NB4 (cell line): ENCODE measurements around the gene TXLNA.

Experiments
- MYC ChIP-seq: IDR thresholded peaks from 2 replicates; pipeline ENCODE4 v1.6.1; 2011; ENCODE audit warnings: low read depth, low read length
- POLR2A ChIP-seq: IDR thresholded peaks from 2 replicates; pipeline ENCODE4 v1.6.1; 2011; ENCODE audit warnings: mild to moderate bottlenecking; ENCODE audit not compliant: insufficient read length; ENCODE audit errors: extremely low read depth
- TF ChIP-seq, protein P1 (sequence below): IDR thresholded peaks from one replicate; pipeline ENCODE4 v1.5.1; 2012; ENCODE audit warnings: low read depth, low read length
- TF ChIP-seq, protein P2 (sequence below): IDR thresholded peaks from 2 replicates; pipeline ENCODE4 v1.6.1; 2011; ENCODE audit warnings: low read depth, low read length

DNA sequence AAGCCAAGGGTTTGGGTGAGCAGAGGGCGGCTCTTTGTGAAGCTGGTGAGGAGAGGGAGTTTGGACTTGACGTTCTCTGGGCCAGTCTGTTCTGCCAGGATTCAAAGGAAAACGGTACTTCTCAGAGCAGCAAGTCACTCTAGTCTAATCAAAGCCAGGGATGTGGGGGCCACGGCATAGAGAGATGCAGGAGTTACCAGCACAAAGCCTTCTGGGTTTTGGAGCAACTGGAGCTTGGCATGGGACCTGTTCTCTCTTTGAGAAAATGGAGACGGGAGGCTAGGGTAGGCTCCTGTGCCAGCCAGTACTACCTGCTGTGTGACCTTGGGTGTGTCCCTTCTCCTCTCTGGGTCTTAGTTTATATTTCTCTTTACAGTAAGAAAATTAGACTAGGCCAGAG is 2.1 kb downstream of the TXLNA start:
- TF ChIP-seq, protein P1, sequence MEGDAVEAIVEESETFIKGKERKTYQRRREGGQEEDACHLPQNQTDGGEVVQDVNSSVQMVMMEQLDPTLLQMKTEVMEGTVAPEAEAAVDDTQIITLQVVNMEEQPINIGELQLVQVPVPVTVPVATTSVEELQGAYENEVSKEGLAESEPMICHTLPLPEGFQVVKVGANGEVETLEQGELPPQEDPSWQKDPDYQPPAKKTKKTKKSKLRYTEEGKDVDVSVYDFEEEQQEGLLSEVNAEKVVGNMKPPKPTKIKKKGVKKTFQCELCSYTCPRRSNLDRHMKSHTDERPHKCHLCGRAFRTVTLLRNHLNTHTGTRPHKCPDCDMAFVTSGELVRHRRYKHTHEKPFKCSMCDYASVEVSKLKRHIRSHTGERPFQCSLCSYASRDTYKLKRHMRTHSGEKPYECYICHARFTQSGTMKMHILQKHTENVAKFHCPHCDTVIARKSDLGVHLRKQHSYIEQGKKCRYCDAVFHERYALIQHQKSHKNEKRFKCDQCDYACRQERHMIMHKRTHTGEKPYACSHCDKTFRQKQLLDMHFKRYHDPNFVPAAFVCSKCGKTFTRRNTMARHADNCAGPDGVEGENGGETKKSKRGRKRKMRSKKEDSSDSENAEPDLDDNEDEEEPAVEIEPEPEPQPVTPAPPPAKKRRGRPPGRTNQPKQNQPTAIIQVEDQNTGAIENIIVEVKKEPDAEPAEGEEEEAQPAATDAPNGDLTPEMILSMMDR: no peak
- no peak for TF ChIP-seq POLR2A
- TF ChIP-seq, protein P2, sequence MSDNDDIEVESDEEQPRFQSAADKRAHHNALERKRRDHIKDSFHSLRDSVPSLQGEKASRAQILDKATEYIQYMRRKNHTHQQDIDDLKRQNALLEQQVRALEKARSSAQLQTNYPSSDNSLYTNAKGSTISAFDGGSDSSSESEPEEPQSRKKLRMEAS: no peak
- TF ChIP-seq MYC: no peak
